ENCODE results near the gene NRP2.

NRP2 gene

DNA sequence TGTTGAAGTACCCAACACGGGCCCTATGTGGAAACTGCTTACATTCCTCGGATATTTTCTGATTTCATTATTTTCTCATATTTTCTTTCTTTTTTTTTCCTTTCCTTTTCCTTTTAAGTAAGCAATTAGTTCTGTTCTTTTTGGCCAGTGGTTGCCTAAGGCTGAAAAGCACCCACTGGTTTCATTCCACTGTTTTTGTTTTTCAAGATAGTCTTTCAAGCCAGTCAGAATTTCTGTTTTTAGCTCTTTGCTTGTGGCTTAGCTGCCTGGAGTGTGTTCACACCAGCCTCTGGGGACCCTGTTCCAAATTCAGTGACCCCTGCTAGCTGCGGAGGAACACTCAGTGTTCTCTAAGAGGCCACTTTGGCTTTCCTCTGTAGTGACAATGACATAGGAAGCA lies 73.6 kb downstream of the NRP2 start:
- no peak for DNase-seq (ENCODE audit: low read depth)

DNA sequence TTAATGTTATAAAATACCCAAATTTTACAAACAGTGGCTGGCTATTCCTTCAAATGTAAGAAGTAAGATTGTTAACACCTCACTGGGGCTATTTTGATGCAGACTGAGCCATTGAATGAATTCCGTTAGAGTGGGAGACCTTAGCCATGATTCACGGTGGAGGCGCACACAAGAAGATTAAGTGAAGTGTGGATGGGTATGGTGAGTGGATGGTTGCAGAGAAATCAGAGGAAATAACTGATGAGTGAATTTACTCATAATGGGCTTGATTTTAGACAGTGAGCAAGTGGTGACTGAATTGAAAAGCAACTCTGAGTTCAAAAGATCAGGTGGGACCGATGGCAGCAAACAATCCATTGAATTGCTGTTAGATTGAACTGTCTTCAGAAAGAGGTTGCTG lies 75.0 kb downstream of the NRP2 start:
- no peak for DNase-seq (ENCODE audit: low read depth)

DNA sequence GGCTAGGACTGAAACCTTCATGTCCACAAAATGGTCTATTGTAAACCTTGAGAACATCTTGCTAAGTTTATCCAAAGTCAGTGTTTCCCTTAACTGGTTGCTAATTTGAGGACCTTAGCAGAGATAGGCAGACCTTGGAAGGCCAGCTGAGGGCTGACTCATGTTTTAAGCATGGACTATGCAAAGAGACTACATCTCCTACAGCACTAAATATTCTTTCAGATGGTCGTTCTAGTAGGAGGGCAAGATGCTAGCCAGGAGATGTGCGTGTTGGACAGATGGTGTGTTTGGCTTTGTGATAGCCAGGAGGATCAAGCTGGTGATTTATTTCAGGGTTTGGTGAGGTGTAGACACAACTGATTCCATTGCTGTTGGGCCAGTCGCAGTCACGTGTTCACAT lies 75.8 kb downstream of the NRP2 start:
- DNase-seq (ENCODE audit: low read depth) = no peak

DNA sequence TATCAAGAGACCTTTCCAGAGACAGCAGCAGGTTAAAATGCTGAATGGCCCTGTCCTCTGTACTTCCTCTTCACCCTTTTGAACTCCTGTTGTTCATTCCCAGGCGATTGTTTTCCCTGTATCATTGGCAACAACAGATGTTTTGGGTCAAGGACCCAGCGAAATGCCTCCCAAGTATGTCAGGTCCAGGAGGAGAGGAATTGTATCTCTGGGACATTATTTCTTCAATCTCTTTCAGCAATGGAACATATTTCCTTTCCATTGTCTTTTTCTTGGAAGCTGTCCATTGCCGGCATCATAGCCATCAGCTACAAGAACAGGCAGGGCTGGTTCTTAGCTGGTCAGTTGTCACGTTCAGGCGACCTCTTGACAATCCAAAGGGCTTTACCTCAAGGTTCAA lies 76.2 kb downstream of the NRP2 start:
- DNase-seq (ENCODE audit: low read depth) = no peak

DNA sequence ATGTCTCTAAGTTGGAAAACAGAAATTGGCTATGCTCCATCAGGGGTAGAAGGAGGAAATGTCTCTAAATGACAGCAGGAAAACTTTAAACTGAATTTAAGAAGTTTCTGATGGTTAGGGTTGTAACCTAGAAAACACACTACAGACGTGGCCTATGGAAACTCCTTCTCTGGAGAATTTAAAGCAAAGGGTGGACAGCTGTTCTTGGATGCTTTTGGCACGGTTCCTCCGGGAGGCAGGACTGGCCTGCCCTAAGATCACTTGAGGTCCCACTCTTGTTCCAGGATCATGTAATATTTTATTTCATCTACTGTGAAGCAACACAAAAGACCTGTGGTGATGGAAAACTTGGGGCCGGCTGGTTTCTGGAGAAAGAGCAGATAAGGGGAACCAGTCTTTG lies 77.0 kb downstream of the NRP2 start:
- no peak for DNase-seq (ENCODE audit: low read depth)

DNA sequence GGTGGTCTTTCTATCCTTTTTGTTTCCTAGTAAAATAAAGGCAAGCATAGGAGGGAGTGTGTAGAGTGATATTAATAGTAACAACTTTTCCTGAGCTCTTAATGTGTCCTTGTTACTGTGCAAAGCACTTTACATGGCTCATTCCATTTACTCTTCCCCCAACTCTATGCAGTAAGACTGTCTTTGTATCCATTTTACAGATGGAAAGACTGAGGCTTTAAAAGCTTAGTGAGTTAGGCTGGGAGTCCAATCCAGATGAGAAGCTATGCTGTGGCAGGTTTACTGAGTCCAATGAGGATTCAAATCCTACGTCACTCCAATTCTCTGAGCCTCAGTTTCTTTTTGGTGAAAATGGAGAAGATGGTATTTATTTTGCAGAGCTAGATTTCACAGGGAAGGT lies 77.4 kb downstream of the NRP2 start:
- no peak for DNase-seq (ENCODE audit: low read depth)

DNA sequence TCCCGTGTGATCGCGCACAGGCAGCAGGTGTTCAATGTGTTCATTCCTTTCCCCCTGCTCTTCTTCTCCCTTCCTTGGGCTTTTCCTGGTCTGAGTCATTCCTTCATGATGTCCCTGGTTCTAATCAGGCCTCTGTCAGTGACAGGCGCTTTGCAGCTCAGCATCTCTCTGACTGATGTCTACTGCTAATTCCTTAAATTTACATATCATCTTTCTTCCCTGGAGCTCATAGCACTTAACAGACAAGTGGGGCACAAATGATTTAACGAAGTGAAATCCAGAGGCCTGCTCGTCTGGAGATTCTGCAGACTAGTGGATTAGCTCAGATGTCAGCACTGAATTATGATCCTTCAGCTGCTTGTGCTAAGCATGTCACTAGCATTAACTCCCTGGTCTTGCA lies 77.9 kb downstream of the NRP2 start:
- no peak for DNase-seq (ENCODE audit: low read depth)

DNA sequence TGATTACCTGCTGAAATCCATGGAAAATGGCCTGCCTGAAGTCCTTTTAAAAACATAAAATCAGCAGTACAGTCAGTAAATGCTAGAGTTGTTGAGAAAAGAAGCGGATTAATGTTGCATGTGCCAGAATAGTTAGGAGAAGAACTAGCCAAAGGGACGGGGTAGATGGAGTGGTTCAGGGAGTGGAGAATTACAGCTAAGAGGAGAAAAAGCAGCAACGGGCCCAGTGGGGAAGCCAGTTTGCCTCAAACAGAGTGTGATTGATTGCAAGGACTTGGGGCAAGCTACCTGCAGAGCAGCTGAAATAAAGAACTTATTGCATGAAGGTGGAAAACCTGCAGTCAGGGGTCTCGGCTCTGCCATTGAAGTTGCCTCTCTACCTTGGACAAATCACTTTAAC lies 79.1 kb downstream of the NRP2 start:
- DNase-seq (ENCODE audit: low read depth) = no peak

DNA sequence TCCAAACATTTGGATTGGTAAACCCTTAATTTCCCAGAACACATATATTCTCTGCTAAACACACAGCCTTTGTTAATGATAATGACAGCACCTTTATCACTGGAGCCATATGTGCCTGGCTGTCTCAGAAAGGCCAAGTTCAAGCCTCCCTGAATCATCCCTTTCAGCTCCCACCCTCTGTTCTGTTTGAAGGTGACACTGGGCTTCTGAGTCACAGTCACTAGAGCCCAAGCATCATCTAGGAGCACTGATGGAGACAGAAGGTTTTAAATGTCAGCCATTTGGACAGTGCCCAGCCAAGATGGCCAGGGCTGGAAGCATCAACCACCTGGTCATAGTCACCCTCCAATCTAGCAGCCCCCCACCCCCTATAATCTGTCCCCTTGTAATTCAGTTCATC lies 80.6 kb downstream of the NRP2 start:
- DNase-seq (ENCODE audit: low read depth) = no peak

DNA sequence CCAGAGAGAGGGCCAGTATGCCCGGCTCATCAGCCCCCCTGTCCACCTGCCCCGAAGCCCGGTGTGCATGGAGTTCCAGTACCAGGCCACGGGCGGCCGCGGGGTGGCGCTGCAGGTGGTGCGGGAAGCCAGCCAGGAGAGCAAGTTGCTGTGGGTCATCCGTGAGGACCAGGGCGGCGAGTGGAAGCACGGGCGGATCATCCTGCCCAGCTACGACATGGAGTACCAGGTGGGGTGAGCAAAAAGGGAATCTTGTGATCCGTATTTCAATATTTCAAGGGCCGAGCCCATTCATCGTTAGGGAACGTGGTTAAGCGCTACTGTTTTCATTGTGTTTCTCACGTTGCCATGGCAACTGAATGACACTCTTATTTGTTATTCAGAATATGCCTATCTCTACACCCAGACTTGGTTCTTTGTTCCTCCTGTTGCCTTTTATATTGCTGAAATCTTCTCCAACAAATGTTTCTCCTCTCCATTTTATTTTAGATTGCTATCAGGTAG lies 81.5 kb downstream of the NRP2 start:
- DNase-seq (ENCODE audit: low read depth) = no peak

DNA sequence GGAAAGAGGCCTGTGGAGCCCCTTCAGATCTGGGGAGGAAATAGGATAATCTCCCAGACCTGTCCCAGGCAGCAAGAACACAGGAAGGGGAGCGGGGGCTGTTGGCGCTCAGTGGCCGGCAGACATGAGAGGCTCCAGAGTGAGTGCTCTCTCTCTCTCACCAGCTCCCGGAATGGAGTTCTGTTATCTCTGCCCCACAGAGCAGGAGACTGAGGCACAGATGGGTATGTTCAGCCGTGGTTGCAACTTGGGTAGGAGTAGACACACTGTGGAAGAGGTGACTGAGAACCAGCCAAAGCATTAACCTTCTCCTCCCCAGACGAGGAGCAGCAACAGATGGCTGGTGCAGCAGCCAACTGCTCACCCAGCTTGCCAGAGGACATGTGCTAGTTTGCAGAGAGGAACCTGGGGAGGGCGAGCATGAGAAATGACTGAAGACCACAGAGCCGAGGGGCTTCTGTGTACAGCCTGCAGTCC lies 82.0 kb downstream of the NRP2 start:
- no peak for DNase-seq (ENCODE audit: low read depth)

DNA sequence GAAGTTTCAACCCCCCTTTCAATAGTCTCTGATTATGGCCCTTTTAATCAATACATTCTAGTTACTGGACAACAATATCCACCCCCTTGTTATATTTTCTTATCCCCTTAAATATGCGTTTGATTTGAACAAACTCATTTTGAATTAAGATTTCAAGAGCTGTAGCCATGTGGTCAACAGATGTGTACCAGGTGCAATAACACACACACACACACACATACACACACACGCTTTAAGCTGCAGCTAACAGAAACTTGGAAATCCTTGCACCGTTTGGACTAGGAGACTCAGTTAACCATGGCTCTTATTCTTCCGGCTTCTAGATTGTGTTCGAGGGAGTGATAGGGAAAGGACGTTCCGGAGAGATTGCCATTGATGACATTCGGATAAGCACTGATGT lies 82.8 kb downstream of the NRP2 start:
- no peak for DNase-seq (ENCODE audit: low read depth)

DNA sequence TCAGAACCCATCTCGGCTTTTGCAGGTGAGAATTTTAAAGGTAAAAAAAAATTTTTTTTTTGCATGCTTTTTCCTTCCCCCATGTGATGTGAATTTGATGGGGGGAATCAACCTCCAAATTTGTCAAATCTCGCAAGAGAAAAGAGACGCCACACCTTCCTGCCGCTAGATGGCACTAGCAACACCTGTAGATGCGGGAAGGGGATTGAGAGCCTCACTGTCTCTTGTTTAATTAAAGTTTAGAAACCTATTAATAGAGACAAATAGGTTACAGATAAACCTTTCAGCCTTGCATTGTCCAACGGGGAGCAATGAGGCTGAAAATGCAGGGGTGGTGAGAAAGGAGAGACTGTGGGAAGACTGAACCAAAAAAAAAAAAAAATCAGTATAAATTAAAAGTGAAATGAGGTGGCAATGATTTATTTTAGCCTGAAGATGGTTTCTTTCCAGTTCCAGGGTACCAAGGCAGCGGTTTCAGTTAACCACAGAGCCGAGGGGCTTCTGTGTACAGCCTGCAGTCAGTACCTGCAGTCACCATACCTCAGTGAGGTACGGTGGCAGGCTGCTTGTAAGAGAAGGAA lies 84.6 kb downstream of the NRP2 start:
- peak; percentile 14 for DNase-seq (ENCODE audit: low read depth)

DNA sequence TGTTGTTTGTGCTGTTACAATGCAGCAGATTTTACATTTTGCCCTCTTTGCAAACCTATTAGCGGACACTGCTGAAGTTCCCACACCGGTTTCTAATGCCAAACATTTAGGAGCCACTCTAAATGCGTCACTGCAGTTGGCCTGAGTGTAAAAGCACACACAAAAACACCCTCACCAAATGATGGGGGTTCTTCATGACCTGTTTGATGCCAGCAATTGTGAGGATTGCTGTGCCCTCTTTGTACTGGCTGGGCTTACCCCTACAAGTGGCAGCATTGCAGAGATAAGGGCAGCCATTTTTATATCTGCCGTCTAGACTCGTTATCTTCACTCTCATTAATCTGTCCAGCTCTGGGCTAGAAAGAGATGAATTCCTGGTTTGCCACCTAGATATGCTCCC lies 85.3 kb downstream of the NRP2 start:
- no peak for DNase-seq (ENCODE audit: low read depth)

DNA sequence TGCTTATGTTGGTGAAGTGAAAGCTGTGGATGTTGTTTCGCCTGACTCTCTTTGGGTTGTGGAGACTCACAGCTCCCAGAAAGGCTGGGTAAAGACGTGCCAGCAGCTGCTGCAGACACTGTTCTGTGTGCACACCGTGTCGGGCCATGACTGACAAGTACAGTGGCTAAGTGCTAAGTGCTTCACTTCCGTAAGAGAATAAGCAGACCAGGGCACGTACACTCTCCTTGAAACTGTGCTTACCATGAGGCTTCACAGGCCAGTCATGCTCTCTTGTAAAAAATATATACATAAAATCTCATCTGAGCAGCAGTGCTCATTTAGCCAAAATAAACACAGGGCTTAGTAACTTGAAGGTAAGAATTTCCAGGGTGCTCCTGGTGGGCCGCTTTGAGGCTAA lies 86.0 kb downstream of the NRP2 start:
- DNase-seq (ENCODE audit: low read depth) = no peak

DNA sequence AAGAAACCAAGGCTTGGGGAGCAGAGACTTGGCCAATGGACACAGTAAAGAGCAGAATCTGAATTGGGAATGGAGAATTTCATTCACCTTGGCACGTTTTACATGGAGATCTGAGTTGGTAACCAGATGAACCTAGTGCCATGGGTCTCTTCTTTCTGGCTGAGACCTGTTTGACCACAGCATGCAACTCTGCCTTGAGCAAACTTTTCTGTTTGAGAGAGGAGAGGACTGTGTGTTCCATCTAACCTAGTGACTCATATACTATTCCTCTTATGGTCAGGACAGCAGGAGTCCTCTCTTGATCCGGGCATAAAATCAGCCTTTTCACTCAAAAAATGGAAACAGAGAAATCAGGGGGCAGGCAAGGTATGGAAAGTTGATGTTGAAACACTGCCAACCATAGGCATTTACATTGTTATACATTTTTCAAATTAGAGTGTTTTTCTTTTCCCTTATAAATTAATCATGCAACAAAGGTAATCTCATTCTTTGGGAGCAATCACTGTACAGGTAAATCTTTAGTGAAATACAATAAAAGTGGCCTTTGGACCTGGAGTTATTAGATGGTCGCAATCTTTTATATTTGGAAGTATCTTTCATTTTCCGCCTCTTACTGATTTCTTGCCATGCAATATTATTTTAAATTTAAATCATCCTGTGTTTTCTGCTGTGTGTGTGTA lies 86.7 kb downstream of the NRP2 start:
- DNase-seq (ENCODE audit: low read depth) = no peak

DNA sequence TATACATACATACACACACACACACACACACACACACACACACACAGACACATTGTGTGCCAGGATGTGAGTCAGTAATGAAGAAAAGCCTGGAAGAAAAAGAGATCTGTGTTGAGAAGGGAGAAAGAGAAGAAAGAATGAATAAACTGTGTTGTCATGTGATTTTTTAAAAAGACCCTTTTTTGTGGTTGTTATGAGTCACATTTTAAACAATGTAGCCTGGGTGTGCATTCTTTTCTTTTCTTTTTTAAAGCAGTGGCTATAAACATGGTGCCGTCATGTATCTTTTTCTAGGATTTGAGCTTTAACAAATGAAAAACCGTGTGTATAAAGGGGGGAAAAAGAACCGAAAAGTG lies 87.2 kb downstream of the NRP2 start:
- no peak for DNase-seq (ENCODE audit: low read depth)

DNA sequence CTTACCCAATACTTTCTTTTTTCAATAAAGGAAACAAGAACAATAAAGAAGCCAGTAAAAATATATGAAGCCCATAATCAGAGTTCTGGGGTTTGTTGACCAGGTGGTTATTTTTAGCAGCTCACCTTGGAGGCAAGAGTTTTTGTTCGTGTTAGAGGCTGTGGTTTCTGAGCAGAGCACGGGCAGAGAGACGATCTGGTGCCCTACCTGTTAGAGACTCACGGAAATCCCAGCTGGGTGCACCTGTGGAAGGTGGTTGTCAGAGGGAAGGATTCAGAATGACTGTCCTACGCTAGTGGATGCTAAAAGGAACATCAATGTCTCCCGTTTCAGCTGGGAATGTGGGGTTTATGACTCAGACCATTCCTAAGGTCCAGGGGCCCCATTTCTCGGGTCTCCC lies 87.6 kb downstream of the NRP2 start:
- no peak for DNase-seq (ENCODE audit: low read depth)

DNA sequence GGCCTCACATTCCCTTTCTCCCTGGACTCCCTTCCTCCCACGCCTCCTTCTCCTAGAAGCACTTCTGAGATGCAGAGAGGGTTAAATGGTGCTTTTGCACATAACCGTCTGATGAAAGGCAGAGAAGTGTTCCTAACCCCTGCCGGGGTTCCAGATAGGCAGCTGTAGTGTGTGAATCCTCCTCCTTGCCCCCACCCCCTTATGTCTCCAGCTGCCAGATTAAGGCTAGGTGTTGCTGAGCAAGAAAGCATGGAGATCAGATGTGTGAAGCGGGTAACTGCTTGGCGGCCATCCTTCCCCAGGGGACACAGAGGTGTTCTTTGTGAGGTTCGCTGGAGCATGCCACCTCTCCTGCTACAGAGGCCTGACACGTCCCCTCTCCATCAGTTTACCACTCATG lies 88.3 kb downstream of the NRP2 start:
- DNase-seq (ENCODE audit: low read depth) = no peak

DNA sequence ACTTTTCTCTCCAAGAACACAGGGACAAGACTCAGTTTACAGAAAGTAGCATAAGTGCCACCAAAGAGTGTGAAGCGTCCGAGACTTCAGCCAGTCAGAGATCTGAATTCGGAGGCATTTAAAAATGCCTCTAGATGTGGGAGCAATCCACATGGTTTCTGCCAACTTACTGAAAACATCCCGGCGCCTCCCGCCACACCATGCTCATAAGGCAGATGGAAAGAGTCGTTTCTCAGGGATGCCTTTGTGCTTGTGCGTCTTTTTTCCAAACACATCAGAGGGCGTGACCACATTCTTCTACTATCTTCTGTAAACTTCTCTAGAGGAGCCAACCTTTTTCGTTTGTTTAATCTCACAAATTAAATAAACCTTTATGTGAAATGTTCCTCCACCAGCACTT lies 88.7 kb downstream of the NRP2 start:
- DNase-seq (ENCODE audit: low read depth) = no peak

DNA sequence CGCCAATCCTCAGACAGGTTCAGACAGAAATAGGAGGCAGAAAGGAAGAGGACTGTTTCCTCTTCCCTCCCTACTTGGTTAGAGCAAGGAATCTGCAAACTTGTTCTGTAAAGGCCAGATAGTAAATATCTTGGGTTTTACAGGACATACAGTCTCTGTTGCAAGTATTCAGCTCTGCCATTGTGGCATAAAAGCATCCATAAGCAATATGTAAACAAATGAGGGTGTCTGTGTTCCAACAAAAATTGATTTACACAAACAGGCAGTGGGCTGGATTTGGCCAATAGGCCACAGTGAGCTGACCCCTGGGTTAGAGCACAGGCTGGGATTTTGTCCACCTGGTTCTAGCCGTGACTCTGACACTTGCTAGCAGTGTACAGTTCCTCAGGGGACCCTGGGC lies 89.4 kb downstream of the NRP2 start:
- DNase-seq (ENCODE audit: low read depth) = no peak

DNA sequence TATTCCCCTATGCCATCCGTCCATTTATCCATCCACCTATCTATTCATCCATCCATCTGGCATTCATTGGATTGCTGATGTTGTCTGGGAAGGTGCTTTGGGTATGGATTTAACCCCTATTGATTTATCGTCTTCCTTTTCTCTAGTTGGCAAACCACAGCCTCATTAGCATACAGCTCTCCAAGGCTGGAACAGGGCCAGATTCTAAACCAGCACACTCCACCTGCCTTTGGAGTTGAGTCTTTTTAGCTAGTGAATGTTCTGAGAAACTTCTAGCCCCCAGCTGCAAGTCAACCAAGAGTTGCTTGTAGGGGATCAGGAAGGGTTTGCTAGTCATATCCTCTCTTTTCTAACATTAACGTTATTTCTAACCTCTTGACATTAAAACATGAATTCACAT lies 90.7 kb downstream of the NRP2 start:
- no peak for DNase-seq (ENCODE audit: low read depth)

DNA sequence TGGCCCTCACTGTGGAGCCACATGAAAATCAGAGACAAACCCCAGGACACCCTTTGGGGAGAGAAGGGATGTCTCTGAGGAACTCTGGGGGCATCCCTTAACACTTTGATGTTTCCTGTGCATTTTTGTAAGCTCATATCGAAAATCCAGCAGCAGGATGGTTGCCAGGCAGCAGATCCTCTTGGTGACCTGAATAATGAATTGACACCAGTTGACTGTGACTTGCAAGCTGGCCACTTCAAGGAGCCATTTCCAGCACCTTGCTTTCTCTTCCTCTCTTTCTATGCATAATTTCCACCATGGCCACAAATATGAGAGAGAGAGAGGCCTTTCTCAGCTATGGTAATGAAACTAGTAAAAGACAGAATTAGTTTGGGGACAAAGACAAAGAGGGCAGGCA lies 91.7 kb downstream of the NRP2 start:
- no peak for DNase-seq (ENCODE audit: low read depth)

Measured in activated T-helper 9 cell treated with anti-CD3 and anti-CD28 coated beads, Interleukin-2, amount 50 U/mL, for 16 hours (primary cell).